HFF-Myc (cell line): ENCODE measurements around the gene NGFR.

Source experiments
- DNase-seq: peaks from one replicate; pipeline ENCODE4 v3.0.0-alpha.2; 2011; ENCODE audit warnings: low read depth; ENCODE audit errors: extremely low read depth
- H3K4me3 ChIP-seq: replicated peaks from 2 replicates; pipeline ENCODE4 v1.5.1; 2011; ENCODE audit warnings: low read depth, mild to moderate bottlenecking, control low read depth, low read length
- CTCF ChIP-seq: IDR thresholded peaks from 2 replicates; pipeline ENCODE4 v1.5.1; 2012; ENCODE audit warnings: mild to moderate bottlenecking, low read depth, low read length, control low read depth; ENCODE audit errors: missing control alignments

NGFR gene

GRCh38 chr17:49460401-49460800 is 34.7 kb upstream of the NGFR start:
- no peak for DNase-seq
- H3K4me3 ChIP-seq = no peak overlapping the region
- no peak for TF ChIP-seq CTCF

GRCh38 chr17:49461580-49461979 is 33.5 kb upstream of the NGFR start:
- TF ChIP-seq CTCF = no peak

GRCh38 chr17:49464049-49464448 is 31.0 kb upstream of the NGFR start:
- no peak overlapping the region for H3K4me3 ChIP-seq
- TF ChIP-seq CTCF = no peak
- no peak for DNase-seq

More at GRCh38 chr17:49461580-49461979, 33.5 kb upstream of the NGFR start:
- H3K4me3 ChIP-seq = no peak overlapping the region
- no peak for DNase-seq

- TF ChIP-seq CTCF = no peak
- no peak for DNase-seq
- H3K4me3 ChIP-seq = no peak overlapping the region
These were observed 29.7 kb upstream of the NGFR start for GRCh38 chr17:49465331-49465903.

GRCh38 chr17:49466436-49466835 is 28.7 kb upstream of the NGFR start:
- no peak overlapping the region for H3K4me3 ChIP-seq
- TF ChIP-seq CTCF = no peak
- DNase-seq = no peak

GRCh38 chr17:49467175-49467574 is 27.9 kb upstream of the NGFR start:
- no peak for DNase-seq
- no peak overlapping the region for H3K4me3 ChIP-seq
- TF ChIP-seq CTCF = no peak

- H3K4me3 ChIP-seq = no peak overlapping the region
- TF ChIP-seq CTCF = no peak
- no peak for DNase-seq
These were observed 26.2 kb upstream of the NGFR start for GRCh38 chr17:49468811-49469385.
